Measurements from ENCODE around the gene CDS2.

GRCh38 chr20:5150226-5151076 lies 23.6 kb downstream of the CDS2 start:
- TF ChIP-seq SUZ12 (IDR thresholded peaks at IDR 0.05; ENCODE audit: extremely low read depth, insufficient read depth, insufficient read length) (no peak), YY1 (IDR thresholded peaks at IDR 0.05; ENCODE audit: insufficient read depth, insufficient read length) (no peak)

Measured in NT2/D1 (cell line).